OCI-LY1 (cell line): Measurements from ENCODE around the gene ACTA1.
"Not testable (repeated sequence)": the region's sequence is repeated elsewhere in the genome, so short reads cannot be mapped to it uniquely, and the experiment has no call there.

ENCODE experiments used
- H2AFZ ChIP-seq: fragments of 200-600 bp; sonication (generic), shearing (Covaris generic); 2 replicates; pipeline ENCODE4 v1.6.0; 2014; ENCODE audit warnings: antibody characterized with exemption, mild to moderate bottlenecking, low read length
- H3F3A ChIP-seq: fragments of 200-600 bp; sonication (generic), shearing (Covaris generic); 2 replicates; pipeline ENCODE4 v1.6.0; 2014; ENCODE audit warnings: mild to moderate bottlenecking, antibody characterized with exemption, low read length, moderate library complexity; ENCODE audit not compliant: insufficient read depth
- H3K27ac ChIP-seq: fragments of 200-600 bp; sonication (generic); 2 replicates; pipeline ENCODE4 v1.5.1; 2014; ENCODE audit warnings: low read length, mixed run types, mild to moderate bottlenecking, low read depth; ENCODE audit not compliant: poor library complexity, severe bottlenecking
- H3K27me3 ChIP-seq: fragments of 200-600 bp; sonication (generic); 2 replicates; pipeline ENCODE4 v1.6.0; 2014; ENCODE audit warnings: antibody characterized with exemption, mild to moderate bottlenecking, low read length, moderate library complexity; ENCODE audit not compliant: insufficient read depth
- H3K36me3 ChIP-seq: fragments of 200-600 bp; sonication (generic); 2 replicates; pipeline ENCODE4 v1.6.1; 2014; ENCODE audit warnings: mild to moderate bottlenecking, antibody characterized with exemption, low read length, moderate library complexity, mixed read lengths; ENCODE audit not compliant: insufficient read depth
- H3K4me1 ChIP-seq: fragments of 200-600 bp; sonication (generic); 2 replicates; pipeline ENCODE4 v1.5.1; 2014; ENCODE audit warnings: mild to moderate bottlenecking, low read length, moderate library complexity; ENCODE audit not compliant: insufficient read depth, severe bottlenecking
- H3K4me2 ChIP-seq: fragments of 200-600 bp; sonication (generic), shearing (Covaris generic); 2 replicates; pipeline ENCODE4 v1.6.1; 2014; ENCODE audit warnings: low read length
- H3K4me3 ChIP-seq: fragments of 200-600 bp; sonication (generic); 2 replicates; pipeline ENCODE4 v1.5.1; 2014; ENCODE audit warnings: low read length, low read depth, mild to moderate bottlenecking, mixed read lengths; ENCODE audit not compliant: poor library complexity, severe bottlenecking
- H3K79me2 ChIP-seq: fragments of 200-600 bp; shearing (Covaris generic); 2 replicates; pipeline ENCODE4 v1.6.1; 2016; ENCODE audit warnings: mixed run types, low read length, mixed read lengths; ENCODE audit not compliant: insufficient read depth
- H3K9ac ChIP-seq: fragments of 200-600 bp; sonication (generic), shearing (Covaris generic); 2 replicates; pipeline ENCODE4 v1.6.1; 2014; ENCODE audit warnings: mild to moderate bottlenecking, low read length, mixed read lengths
- H3K9me2 ChIP-seq: fragments of 200-600 bp; sonication (generic), shearing (Covaris generic); 2 replicates; pipeline ENCODE4 v1.6.1; 2014; ENCODE audit warnings: low read depth, mild to moderate bottlenecking, low read length, mixed read lengths
- H3K9me3 ChIP-seq: fragments of 200-600 bp; shearing (Covaris generic); 2 replicates; pipeline ENCODE4 v1.6.1; 2014; ENCODE audit warnings: low read length, mixed read lengths
- H4K20me1 ChIP-seq: fragments of 200-600 bp; sonication (generic), shearing (Covaris generic); 2 replicates; pipeline ENCODE4 v1.6.0; 2016; ENCODE audit warnings: mild to moderate bottlenecking, low read length; ENCODE audit not compliant: insufficient read depth
- CTCF ChIP-seq: fragments of 200-600 bp; sonication (generic), shearing (Covaris generic); IDR thresholded peaks from 2 replicates; pipeline ENCODE4 v1.5.1; 2017; ENCODE audit warnings: mild to moderate bottlenecking, antibody characterized with exemption, low read length, moderate library complexity, mixed read lengths
- EZH2 ChIP-seq: fragments of 200-600 bp; sonication (generic), shearing (Covaris generic); IDR thresholded peaks from 2 replicates; pipeline ENCODE4 v1.8.0; 2017; ENCODE audit warnings: borderline replicate concordance, mixed run types, mild to moderate bottlenecking, antibody characterized with exemption, low read length, moderate library complexity, mixed read lengths

The ACTA1 gene

DNA sequence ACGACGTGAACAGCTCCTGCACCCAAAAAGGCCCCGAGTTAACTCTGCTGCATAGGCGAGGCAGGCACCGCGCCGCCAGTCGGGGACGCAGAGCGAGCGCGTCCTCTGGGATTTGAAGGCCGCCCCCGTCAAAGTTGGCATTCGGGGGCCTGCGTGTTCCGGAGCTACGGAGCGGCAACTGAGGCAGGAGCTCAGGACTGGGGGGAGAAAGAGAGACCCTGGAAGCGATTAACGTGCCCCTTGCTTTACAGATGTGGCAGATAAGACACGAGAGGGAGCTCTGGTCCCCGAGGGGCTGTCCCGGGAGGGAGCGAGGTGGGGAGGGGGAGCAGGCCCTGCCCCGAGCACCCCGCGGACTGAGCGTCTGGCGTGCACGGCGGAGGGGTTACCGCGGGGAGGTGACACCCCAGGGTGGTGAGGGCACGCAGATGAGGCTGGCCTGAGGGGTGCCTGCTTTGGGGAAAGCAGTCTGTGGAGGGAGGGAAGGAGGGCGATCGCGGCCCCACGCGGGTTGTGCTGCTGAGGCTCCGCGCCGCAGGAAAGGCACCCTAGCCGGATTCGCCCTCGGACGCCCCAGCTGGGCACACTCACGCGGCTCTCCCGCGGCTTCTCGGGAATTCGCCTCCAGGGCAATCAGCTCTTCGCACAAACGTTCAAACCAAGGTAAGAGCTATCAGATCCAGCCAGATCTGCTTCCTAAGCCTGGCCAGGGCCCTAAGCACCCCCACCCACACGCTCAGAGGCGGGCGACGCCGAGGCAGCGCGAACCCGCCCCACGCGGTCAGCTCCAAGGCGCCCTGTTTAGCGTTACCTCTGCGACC lies 26.5 kb downstream of the ACTA1 start:
- H4K20me1 ChIP-seq: no peaks in the 10 kb centered on the region
- no peaks in the 10 kb centered on the region for H3K9me2 ChIP-seq
- H3K9me3 ChIP-seq: no peaks in the 10 kb centered on the region
- H3K27ac ChIP-seq: no peak overlapping the region
- no peaks in the 10 kb centered on the region for H3F3A ChIP-seq
- no peaks in the 10 kb centered on the region for H3K79me2 ChIP-seq
- peaks cover 12% of the 10 kb centered on the region; the same call in 1 of the 2 replicates for H3K27me3 ChIP-seq
- H3K4me2 ChIP-seq: no peak overlapping the region
- H3K4me3 ChIP-seq: no peak overlapping the region
- H3K9ac ChIP-seq: no peak overlapping the region
- H3K4me1 ChIP-seq: no peaks in the 10 kb centered on the region
- TF ChIP-seq EZH2: no peak
- TF ChIP-seq CTCF: no peak
- H3K36me3 ChIP-seq: no peaks in the 10 kb centered on the region
- H2AFZ ChIP-seq: no peak overlapping the region

- H3K79me2 ChIP-seq: no peaks in the 10 kb centered on the region
- no peaks in the 10 kb centered on the region for H3K9me2 ChIP-seq
- no peak overlapping the region for H2AFZ ChIP-seq
- no peaks in the 10 kb centered on the region for H3K36me3 ChIP-seq
- no peaks in the 10 kb centered on the region for H4K20me1 ChIP-seq
- H3K9ac ChIP-seq: no peak overlapping the region
- H3K27me3 ChIP-seq: peaks cover 12% of the 10 kb centered on the region; the same call in 1 of the 2 replicates
- no peaks in the 10 kb centered on the region for H3K9me3 ChIP-seq
- no peaks in the 10 kb centered on the region for H3K4me1 ChIP-seq
- H3K27ac ChIP-seq: no peak overlapping the region
- no peak overlapping the region for H3K4me2 ChIP-seq
- TF ChIP-seq CTCF (no peak), EZH2 (no peak)
- no peaks in the 10 kb centered on the region for H3F3A ChIP-seq
- no peak overlapping the region for H3K4me3 ChIP-seq
These were observed 27.1 kb downstream of the ACTA1 start for GRCh38 chr1:229406798-229407197.

GRCh38 chr1:229403573-229403972 lies 30.3 kb downstream of the ACTA1 start:
- Histone ChIP-seq H3F3A (no peaks in the 10 kb centered on the region), H4K20me1 (no peaks in the 10 kb centered on the region), H3K9me2 (no peaks in the 10 kb centered on the region), H2AFZ (no peak overlapping the region), H3K36me3 (no peaks in the 10 kb centered on the region), H3K4me2 (no peak overlapping the region), H3K9ac (no peak overlapping the region), H3K79me2 (no peaks in the 10 kb centered on the region), H3K27me3 (peaks cover 18% of the 10 kb centered on the region), H3K4me1 (no peaks in the 10 kb centered on the region), H3K27ac (no peak overlapping the region), H3K4me3 (no peak overlapping the region), H3K9me3 (no peaks in the 10 kb centered on the region)
- TF ChIP-seq EZH2: no peak

GRCh38 chr1:229402993-229403392 lies 30.9 kb downstream of the ACTA1 start:
- Histone ChIP-seq H2AFZ (no peak overlapping the region), H3K4me2 (no peak overlapping the region), H3K27me3 (peaks cover 20% of the 10 kb centered on the region), H3K4me3 (no peak overlapping the region), H3K9me2 (no peaks in the 10 kb centered on the region), H4K20me1 (no peaks in the 10 kb centered on the region), H3K36me3 (no peaks in the 10 kb centered on the region), H3K9me3 (no peaks in the 10 kb centered on the region), H3K9ac (no peak overlapping the region), H3F3A (no peaks in the 10 kb centered on the region), H3K27ac (no peak overlapping the region), H3K4me1 (no peaks in the 10 kb centered on the region), H3K79me2 (no peaks in the 10 kb centered on the region)
- TF ChIP-seq EZH2 (no peak), CTCF (no peak)

- not testable (repeated sequence) for H3K4me1 ChIP-seq, H3K36me3 ChIP-seq, H4K20me1 ChIP-seq, H3K79me2 ChIP-seq, H3K27ac ChIP-seq, H3K4me2 ChIP-seq, H3K9me2 ChIP-seq, H3F3A ChIP-seq, H3K9ac ChIP-seq, H3K9me3 ChIP-seq, H2AFZ ChIP-seq, H3K4me3 ChIP-seq
- peaks cover 20% of the 10 kb centered on the region for H3K27me3 ChIP-seq
These were observed 31.6 kb downstream of the ACTA1 start for GRCh38 chr1:229402329-229402728.
